Heart left ventricle (tissue), 13 donors: Measurements from ENCODE around the gene USP16.

Experiments
- CTCF ChIP-seq, 12 donors: fragments of 200-600 bp; sonication (generic) in 4 of 12; IDR thresholded peaks; one replicate each; pipeline versions ENCODE4 v1.5.0 to v1.8.0; 2018 to 2022; ENCODE audit warnings: antibody characterized with exemption in 12 of 12, mild to moderate bottlenecking in 5 of 12
- POLR2A ChIP-seq, 2 donors: fragments of 450-650 bp; IDR thresholded peaks; one replicate each; pipeline ENCODE4 v1.6.1; 2017; ENCODE audit warnings: antibody characterized with exemption in 2 of 2, mild to moderate bottlenecking in 2 of 2, moderate library complexity in 2 of 2
- donor health status: ischemic (EF 13 %, LVEDD 7.1; RV severe dilation, severe dysfunction).
- donor health status: DM: no; HTN: yes; CAD: no.
- donor health status: DM: no; HTN: no; CAD: no.
- donor health status: ischemic (EF 25% LVEDD 6.9; RV normal size, moderate dysfunction).
- donor health status: ischemic (EF 25% LVEDD 5.7; RV mildly dilated, moderate dysfunction).
- donor health status: ischemic (EF 35%, LVEDD 5.7; RV mildly dilated, moderate dysfunction).
- donor health status: nonischemic (EF 11% LVEDD 7.7; RV severe dilation, severe dysfunction).
- donor health status: DM: yes; HTN: yes; CAD: no.
- donor health status: PGD.
- donor health status: ischemic (EF 29% LVEDD 5.4; RV normal size, mild dysfunction).
- donor health status: nonischemic (EF 23%, LVEDD 6.1; RV moderate dilation, normal function).

DNA sequence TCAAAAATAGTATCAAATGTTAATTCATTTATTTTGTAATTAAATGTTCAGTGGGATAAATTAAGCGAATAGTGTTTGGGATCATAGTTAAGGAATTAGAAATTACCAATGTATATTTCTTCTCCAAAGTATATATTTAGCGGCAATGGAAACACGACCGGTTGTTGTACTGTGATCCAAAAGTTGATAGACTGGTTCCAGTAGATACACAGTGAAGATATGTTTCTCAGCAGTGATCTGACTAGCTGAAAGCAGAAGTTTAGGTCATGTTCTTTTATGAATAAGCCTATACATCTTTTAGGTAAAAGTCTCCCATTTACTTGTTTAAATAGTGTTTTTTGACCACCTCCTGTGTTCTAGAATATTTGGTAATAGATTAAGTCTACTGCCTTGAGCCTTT lies 8.8 kb downstream of the USP16 start:
- TF ChIP-seq CTCF (IDR thresholded peaks at IDR 0.05), result no peak
- no peak for TF ChIP-seq POLR2A (IDR thresholded peaks at IDR 0.05)
